PC-3 (cell line): Measurements from ENCODE around the gene CHSY1. TPM values are rescaled to one million over a fixed set of nuclear protein-coding genes. Genes with fewer than 3 reads are reported as not detected.
"Not testable (repeated sequence)": the region's sequence is repeated elsewhere in the genome, so short reads cannot be mapped to it uniquely, and the experiment has no call there.

Source experiments
- ATAC-seq: fragments of 200-7000 bp; cut with Tn5 transposase; 2 replicates; pipeline ENCODE4 v1.9.1; 2020; ENCODE audit warnings: mild to moderate bottlenecking, moderate library complexity
- BruUV-seq: library from RNA; stranded (reverse); fragments of 400-500 nt; replicated peaks from 2 replicates; lab custom pipeline; 2021; lab: Mats Ljungman, UMichigan
- CTCF ChIA-PET: fragments of 300-600 bp; sonication (Branson Sonifier 250); formaldehyde crosslinking; loops from one replicate; lab custom pipeline; 2022; ENCODE audit warnings: antibody characterized with exemption; lab: Charles Lee
- POLR2A ChIA-PET: fragments of 300-600 bp; sonication (Branson Sonifier 250); formaldehyde crosslinking; loops from one replicate; lab custom pipeline; 2022; ENCODE audit warnings: antibody characterized with exemption; ENCODE audit not compliant: unreplicated experiment; lab: Charles Lee
- DNase-seq: peaks from one replicate; pipeline ENCODE4 v3.0.0-alpha.2; 2015
- H2AFZ ChIP-seq: fragments of 300-600 bp; sonication (generic); 2 replicates; pipeline ENCODE4 v1.6.0; 2016; ENCODE audit warnings: antibody characterized with exemption, low read length
- H3F3A ChIP-seq: fragments of 300-600 bp; sonication (generic); one replicate; pipeline ENCODE4 v1.6.0; 2017; ENCODE audit warnings: antibody characterized with exemption, low read length, control low read depth, mild to moderate bottlenecking; ENCODE audit not compliant: unreplicated experiment
- H3K27ac ChIP-seq: fragments of 300-600 bp; sonication (generic); 2 replicates; pipeline ENCODE4 v1.5.1; 2016; ENCODE audit warnings: mild to moderate bottlenecking, low read length
- H3K27me3 ChIP-seq: fragments of 300-600 bp; sonication (generic); 2 replicates; pipeline ENCODE4 v1.6.1; 2016; ENCODE audit warnings: low read length, mixed read lengths
- H3K36me3 ChIP-seq: fragments of 300-600 bp; sonication (generic); 2 replicates; pipeline ENCODE4 v1.6.1; 2016; ENCODE audit warnings: low read depth, mixed run types, low read length, mixed read lengths
- H3K4me1 ChIP-seq: fragments of 300-600 bp; sonication (generic); 2 replicates; pipeline ENCODE4 v1.5.1; 2016; ENCODE audit warnings: low read length; ENCODE audit not compliant: insufficient read depth
- H3K4me2 ChIP-seq: fragments of 300-600 bp; sonication (generic); 2 replicates; pipeline ENCODE4 v1.6.0; 2016; ENCODE audit warnings: low read length
- H3K4me3 ChIP-seq: fragments of 300-600 bp; sonication (generic); 2 replicates; pipeline ENCODE4 v1.5.1; 2016; ENCODE audit warnings: mild to moderate bottlenecking, low read length, mixed read lengths
- H3K79me2 ChIP-seq: fragments of 300-600 bp; sonication (generic); 2 replicates; pipeline ENCODE4 v1.6.1; 2017; ENCODE audit warnings: low read length, mixed read lengths
- H3K9ac ChIP-seq: fragments of 300-600 bp; sonication (generic); 2 replicates; pipeline ENCODE4 v1.6.0; 2016; ENCODE audit warnings: mild to moderate bottlenecking, low read length
- H3K9me2 ChIP-seq: fragments of 300-600 bp; sonication (generic); replicated peaks from 2 replicates; pipeline ENCODE4 v1.6.1; 2016; ENCODE audit warnings: mixed run types, low read length, mixed read lengths
- H3K9me3 ChIP-seq: fragments of 300-600 bp; sonication (generic); 2 replicates; pipeline ENCODE4 v1.6.1; 2016; ENCODE audit warnings: low read length, mixed read lengths
- H4K20me1 ChIP-seq: fragments of 300-600 bp; sonication (generic); 2 replicates; pipeline ENCODE4 v1.6.1; 2016; ENCODE audit warnings: low read length, mixed read lengths
- EZH2 ChIP-seq: fragments of 300-600 bp; sonication (generic); IDR thresholded peaks from one replicate; pipeline ENCODE4 v1.6.1; 2017; ENCODE audit warnings: antibody characterized with exemption, mild to moderate bottlenecking, low read length; ENCODE audit not compliant: unreplicated experiment
- EZH2phosphoT487 ChIP-seq: fragments of 300-600 bp; sonication (generic); IDR thresholded peaks from 2 replicates; pipeline ENCODE4 v1.6.1; 2018; ENCODE audit warnings: mild to moderate bottlenecking, antibody characterized with exemption, low read length, borderline replicate concordance
- intact Hi-C: fragments of 100-400 bp; cut with micrococcal nuclease; formaldehyde crosslinking; loops from 2 replicates; pipeline ENCODE4 v1.9.0; 2023
- total RNA-seq: library from RNA; depleted of rRNA; stranded (reverse); fragments of >200 nt; gene quantifications from 2 replicates; pipeline ENCODE4 v1.2.3, GENCODE V29; 2014; rRNA removed
- TF ChIP-seq, protein P1 (sequence below): fragments of 300-600 bp; sonication (generic); conservative IDR thresholded peaks from 2 replicates; pipeline ENCODE4 v1.5.1; 2017; ENCODE audit warnings: antibody characterized with exemption, low read depth, mild to moderate bottlenecking, low read length

CHSY1 gene
- total RNA-seq, 1 experiment from 2014 or later, result 13.8 TPM

DNA sequence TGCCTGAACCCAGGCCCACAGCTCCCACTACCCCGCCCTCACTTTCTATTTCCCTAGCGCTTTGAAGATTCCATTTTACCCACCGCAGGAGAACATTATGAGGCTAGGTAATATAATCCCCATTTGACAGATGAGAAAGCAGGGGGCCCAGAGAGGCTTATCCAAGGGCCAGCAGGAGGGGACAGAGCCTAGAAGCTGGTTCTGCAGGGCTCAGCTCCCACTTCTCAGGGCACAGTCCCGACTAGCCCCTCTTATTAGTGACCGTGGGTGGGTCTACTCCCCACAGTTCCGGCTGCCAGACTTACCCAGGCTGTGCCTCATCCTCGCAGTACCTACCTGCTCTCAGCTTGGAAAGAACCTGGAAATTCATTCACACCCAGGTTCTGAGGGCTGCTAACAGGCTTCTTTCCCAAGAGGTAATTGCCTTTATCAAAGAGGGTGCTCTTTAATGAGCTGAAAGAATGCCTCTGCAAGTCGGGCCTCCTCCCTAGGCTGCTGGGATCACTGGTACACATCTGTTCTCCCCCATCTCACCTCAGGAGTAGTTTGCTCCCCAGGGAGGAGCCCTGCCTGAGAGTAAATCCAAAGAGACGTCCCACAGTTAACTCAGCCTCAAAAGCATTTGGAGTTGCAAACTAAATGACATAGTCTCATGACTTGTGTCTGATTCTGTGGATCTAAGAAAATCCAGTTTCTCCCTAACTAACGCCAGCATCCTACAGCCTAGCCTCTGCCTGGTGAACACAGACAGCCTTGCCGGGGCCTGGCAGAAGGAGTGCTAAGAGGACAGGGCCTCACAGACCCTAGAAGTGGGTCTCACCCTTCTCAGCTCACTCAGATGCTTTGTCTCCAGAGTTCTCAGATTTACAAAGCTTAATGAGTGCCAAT lies 125.0 kb downstream of the CHSY1 start:
- ChIA-PET POLR2A (no interaction called here), CTCF (no interaction called here)
- Histone ChIP-seq H3F3A (no peaks in the 10 kb centered on the region), H3K9me2 (no peaks in the 10 kb centered on the region), H3K27me3 (no peaks in the 10 kb centered on the region), H3K79me2 (no peaks in the 10 kb centered on the region), H3K27ac (peak overlapping the region; percentile 86), H3K9ac (peak overlapping the region; percentile 57), H3K4me3 (peak overlapping the region; percentile 24), H3K4me2 (peak overlapping the region; percentile 69), H4K20me1 (no peaks in the 10 kb centered on the region), H2AFZ (peak overlapping the region; percentile 42), H3K9me3 (no peaks in the 10 kb centered on the region), H3K4me1 (peaks cover 42% of the 10 kb centered on the region), H3K36me3 (no peaks in the 10 kb centered on the region)
- ATAC-seq (peak; percentile 31), DNase-seq (peak; percentile 14)
- TF ChIP-seq, protein P1, sequence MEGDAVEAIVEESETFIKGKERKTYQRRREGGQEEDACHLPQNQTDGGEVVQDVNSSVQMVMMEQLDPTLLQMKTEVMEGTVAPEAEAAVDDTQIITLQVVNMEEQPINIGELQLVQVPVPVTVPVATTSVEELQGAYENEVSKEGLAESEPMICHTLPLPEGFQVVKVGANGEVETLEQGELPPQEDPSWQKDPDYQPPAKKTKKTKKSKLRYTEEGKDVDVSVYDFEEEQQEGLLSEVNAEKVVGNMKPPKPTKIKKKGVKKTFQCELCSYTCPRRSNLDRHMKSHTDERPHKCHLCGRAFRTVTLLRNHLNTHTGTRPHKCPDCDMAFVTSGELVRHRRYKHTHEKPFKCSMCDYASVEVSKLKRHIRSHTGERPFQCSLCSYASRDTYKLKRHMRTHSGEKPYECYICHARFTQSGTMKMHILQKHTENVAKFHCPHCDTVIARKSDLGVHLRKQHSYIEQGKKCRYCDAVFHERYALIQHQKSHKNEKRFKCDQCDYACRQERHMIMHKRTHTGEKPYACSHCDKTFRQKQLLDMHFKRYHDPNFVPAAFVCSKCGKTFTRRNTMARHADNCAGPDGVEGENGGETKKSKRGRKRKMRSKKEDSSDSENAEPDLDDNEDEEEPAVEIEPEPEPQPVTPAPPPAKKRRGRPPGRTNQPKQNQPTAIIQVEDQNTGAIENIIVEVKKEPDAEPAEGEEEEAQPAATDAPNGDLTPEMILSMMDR, result no peak
- no peak for TF ChIP-seq EZH2
- TF ChIP-seq EZH2phosphoT487, result no peak
- no TSS peak for BruUV-seq
- intact Hi-C loops, result loop anchor here (2.0 kb wide), 1 partner anchor 40 kb away; no protein-coding TSS in a partner anchor

DNA sequence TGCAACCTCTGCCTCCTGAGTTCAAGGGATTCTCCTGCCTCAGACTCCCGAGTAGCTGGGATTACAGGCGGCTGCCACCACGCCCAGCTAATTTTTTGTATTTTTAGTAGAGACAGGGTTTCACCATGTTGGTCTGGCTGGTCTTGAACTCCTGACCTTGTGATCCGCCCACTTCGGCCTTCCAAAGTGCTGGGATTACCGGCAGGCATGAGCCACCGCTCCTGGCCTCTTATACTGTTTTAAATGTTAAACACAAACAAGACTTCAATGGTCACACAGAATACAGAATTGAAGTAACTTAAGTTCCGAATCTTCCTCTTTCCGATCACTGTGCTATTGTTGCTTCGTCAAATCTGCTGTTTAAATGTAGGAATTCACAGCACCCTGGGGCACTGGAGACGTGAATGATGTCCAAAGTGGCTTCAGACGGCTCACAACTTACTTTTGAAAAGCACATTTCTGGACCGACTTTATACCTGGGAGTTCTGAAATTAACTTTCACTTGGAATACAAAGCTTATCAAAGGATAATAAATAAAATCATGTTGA lies 125.9 kb downstream of the CHSY1 start:
- H3F3A ChIP-seq, H3K27me3 ChIP-seq, H3K27ac ChIP-seq, H3K79me2 ChIP-seq, H4K20me1 ChIP-seq, H3K9me3 ChIP-seq, H3K9me2 ChIP-seq, BruUV-seq, H3K36me3 ChIP-seq, ATAC-seq, H2AFZ ChIP-seq, DNase-seq, H3K4me3 ChIP-seq, POLR2A ChIA-PET, CTCF ChIA-PET, H3K9ac ChIP-seq, H3K4me2 ChIP-seq: not testable (repeated sequence)
- peaks cover 45% of the 10 kb centered on the region for H3K4me1 ChIP-seq
- intact Hi-C loops, result loop anchor here (2.0 kb wide), 1 partner anchor 41 kb away; no protein-coding TSS in a partner anchor

Other genes with a start within 250 kb of the CHSY1 start
- gene SELENOS, start 25.4 kb upstream of the CHSY1 start, total RNA-seq, result 40.1 and 47.0 TPM in 2 replicates
- gene SNRPA1, start 43.2 kb upstream of the CHSY1 start, total RNA-seq, result 66.1 and 68.2 TPM in 2 replicates
- 2.7 and 3.7 TPM in 2 replicates for gene PCSK6, start 237.7 kb upstream of the CHSY1 start, total RNA-seq